ENCODE measurements around the gene STARD7. TPM values are rescaled to one million over a fixed set of nuclear protein-coding genes. Genes with fewer than 3 reads are reported as not detected.

The STARD7 gene
- total and polyA plus RNA-seq, 2 experiments from 2014 or later: 72.2 to 222 TPM

DNA sequence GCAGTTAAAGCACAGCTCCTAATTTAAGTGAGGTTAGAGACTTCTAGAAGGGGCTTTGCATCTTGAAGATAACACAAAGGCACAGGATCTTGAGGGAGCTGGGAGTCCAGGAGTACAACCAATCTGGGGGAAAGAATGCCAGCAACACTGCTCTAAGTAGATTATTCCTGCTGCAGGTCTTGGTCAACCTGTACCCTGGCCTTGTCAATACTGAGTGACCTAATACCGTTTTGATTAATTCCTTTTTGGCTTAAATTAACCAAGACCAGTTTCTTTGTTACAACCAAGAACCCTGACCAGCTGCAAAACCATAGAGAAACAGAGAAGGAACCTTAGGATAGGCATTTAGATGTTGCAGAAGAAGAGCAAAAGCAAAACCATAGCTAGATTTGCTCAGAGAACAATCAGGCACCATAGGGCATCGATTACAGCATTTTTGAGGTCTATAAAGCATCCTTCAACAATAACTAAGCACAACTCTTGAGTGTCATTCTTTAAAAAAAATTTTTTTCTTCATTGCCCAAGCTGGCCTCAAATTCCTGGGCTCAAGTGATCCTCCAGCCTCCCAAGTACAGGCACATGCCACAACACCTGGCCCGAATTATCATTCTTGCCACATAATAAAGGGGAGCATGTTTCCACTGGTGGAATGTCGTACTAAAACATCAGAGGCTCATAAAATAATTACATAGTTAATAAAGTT lies 6.3 kb downstream of the STARD7 start:
- H3K4me1 Mint-ChIP-seq: peaks cover 65% of the 10 kb centered on the region
- DNase-seq (ENCODE audit: low spot score) (no peak), ATAC-seq (no peak)
- Histone ChIP-seq H4K20me1 (replicated peaks; ENCODE audit: insufficient read depth) (peaks cover 87% of the 10 kb centered on the region), H3K36me3 (ENCODE audit: insufficient read depth) (no peaks in the 10 kb centered on the region), H3F3A (replicated peaks; ENCODE audit: low read depth) (no peaks in the 10 kb centered on the region), H3K79me2 (replicated peaks; ENCODE audit: insufficient read depth) (peaks cover 100% of the 10 kb centered on the region), H3K9me2 (ENCODE audit: insufficient read depth) (no peaks in the 10 kb centered on the region), H2AFZ (no peak overlapping the region), H3K27ac (ENCODE audit: low read depth) (no peak overlapping the region), H3K27me3 (ENCODE audit: insufficient read depth) (no peaks in the 10 kb centered on the region), H3K4me2 (no peak overlapping the region), H3K4me3 (no peak overlapping the region), H3K4me1 (ENCODE audit: insufficient read depth) (peaks cover 45% of the 10 kb centered on the region)
- H3K27me3 Mint-ChIP-seq (ENCODE audit: insufficient read depth, low read depth, poor library complexity): peaks cover 3% of the 10 kb centered on the region
- H3K36me3 Mint-ChIP-seq (ENCODE audit: low read depth): peaks cover 12% of the 10 kb centered on the region; the same call in 2 of the 3 replicates
- TF ChIP-seq POLR2AphosphoS5 (IDR thresholded peaks at IDR 0.05; ENCODE audit: low read depth) (no peak), ZNF114 (CRISPR knock-in tag; IDR thresholded peaks at IDR 0.05) (no peak)
- TF ChIP-seq, protein P1, sequence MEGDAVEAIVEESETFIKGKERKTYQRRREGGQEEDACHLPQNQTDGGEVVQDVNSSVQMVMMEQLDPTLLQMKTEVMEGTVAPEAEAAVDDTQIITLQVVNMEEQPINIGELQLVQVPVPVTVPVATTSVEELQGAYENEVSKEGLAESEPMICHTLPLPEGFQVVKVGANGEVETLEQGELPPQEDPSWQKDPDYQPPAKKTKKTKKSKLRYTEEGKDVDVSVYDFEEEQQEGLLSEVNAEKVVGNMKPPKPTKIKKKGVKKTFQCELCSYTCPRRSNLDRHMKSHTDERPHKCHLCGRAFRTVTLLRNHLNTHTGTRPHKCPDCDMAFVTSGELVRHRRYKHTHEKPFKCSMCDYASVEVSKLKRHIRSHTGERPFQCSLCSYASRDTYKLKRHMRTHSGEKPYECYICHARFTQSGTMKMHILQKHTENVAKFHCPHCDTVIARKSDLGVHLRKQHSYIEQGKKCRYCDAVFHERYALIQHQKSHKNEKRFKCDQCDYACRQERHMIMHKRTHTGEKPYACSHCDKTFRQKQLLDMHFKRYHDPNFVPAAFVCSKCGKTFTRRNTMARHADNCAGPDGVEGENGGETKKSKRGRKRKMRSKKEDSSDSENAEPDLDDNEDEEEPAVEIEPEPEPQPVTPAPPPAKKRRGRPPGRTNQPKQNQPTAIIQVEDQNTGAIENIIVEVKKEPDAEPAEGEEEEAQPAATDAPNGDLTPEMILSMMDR (conservative IDR thresholded peaks at IDR 0.05; ENCODE audit: low read depth in 2 of 2): no peak
- no peak overlapping the region for H3K4me3 Mint-ChIP-seq
- H3K27ac Mint-ChIP-seq: no peak overlapping the region
- H3K9me3 Mint-ChIP-seq: no peaks in the 10 kb centered on the region

DNA sequence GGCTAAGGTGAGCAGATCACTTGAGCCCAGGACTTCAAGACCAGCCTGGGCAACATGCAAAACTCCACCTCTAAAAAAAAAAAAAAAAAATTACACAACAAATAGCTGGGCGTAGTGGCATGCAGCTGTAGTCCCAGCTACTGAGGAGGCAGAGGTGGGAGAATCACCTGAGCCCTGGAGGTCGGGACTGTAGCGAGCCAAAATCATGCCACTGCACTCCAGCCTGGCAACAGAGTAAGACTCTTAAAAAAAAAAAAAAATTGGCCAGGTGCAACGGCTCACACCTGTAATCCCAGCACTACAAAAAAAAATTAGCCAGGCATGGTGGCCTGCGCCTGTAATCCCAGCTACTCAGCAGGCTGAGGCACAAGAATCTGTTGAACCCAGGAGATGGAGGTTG lies 7.3 kb downstream of the STARD7 start:
- no peaks in the 10 kb centered on the region for H3K9me2 ChIP-seq (ENCODE audit: insufficient read depth)
- DNase-seq (ENCODE audit: low spot score) (no peak), ATAC-seq (peak; percentile 26; the same call in 2 of the 3 replicates)
- H2AFZ ChIP-seq: no peak overlapping the region
- no peak overlapping the region for H3K27ac Mint-ChIP-seq
- peaks cover 3% of the 10 kb centered on the region for H3K27me3 Mint-ChIP-seq (ENCODE audit: insufficient read depth, low read depth, poor library complexity)
- H3K4me3 ChIP-seq: no peak overlapping the region
- no peak overlapping the region for H3K4me3 Mint-ChIP-seq
- no peak overlapping the region for H3K4me2 ChIP-seq
- H3K27ac ChIP-seq (ENCODE audit: low read depth): no peak overlapping the region
- peaks cover 37% of the 10 kb centered on the region for H3K4me1 ChIP-seq (ENCODE audit: insufficient read depth)
- H3K9me3 Mint-ChIP-seq: no peaks in the 10 kb centered on the region
- TF ChIP-seq, protein P2, sequence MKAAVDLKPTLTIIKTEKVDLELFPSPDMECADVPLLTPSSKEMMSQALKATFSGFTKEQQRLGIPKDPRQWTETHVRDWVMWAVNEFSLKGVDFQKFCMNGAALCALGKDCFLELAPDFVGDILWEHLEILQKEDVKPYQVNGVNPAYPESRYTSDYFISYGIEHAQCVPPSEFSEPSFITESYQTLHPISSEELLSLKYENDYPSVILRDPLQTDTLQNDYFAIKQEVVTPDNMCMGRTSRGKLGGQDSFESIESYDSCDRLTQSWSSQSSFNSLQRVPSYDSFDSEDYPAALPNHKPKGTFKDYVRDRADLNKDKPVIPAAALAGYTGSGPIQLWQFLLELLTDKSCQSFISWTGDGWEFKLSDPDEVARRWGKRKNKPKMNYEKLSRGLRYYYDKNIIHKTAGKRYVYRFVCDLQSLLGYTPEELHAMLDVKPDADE (IDR thresholded peaks at IDR 0.05): no peak
- TF ChIP-seq POLR2AphosphoS5 (IDR thresholded peaks at IDR 0.05; ENCODE audit: low read depth) (no peak), JUNB (IDR thresholded peaks at IDR 0.05; ENCODE audit: unreplicated experiment) (no peak), NANOG (IDR thresholded peaks at IDR 0.05; ENCODE audit: borderline replicate concordance) (no peak)
- TF ChIP-seq, protein P3, sequence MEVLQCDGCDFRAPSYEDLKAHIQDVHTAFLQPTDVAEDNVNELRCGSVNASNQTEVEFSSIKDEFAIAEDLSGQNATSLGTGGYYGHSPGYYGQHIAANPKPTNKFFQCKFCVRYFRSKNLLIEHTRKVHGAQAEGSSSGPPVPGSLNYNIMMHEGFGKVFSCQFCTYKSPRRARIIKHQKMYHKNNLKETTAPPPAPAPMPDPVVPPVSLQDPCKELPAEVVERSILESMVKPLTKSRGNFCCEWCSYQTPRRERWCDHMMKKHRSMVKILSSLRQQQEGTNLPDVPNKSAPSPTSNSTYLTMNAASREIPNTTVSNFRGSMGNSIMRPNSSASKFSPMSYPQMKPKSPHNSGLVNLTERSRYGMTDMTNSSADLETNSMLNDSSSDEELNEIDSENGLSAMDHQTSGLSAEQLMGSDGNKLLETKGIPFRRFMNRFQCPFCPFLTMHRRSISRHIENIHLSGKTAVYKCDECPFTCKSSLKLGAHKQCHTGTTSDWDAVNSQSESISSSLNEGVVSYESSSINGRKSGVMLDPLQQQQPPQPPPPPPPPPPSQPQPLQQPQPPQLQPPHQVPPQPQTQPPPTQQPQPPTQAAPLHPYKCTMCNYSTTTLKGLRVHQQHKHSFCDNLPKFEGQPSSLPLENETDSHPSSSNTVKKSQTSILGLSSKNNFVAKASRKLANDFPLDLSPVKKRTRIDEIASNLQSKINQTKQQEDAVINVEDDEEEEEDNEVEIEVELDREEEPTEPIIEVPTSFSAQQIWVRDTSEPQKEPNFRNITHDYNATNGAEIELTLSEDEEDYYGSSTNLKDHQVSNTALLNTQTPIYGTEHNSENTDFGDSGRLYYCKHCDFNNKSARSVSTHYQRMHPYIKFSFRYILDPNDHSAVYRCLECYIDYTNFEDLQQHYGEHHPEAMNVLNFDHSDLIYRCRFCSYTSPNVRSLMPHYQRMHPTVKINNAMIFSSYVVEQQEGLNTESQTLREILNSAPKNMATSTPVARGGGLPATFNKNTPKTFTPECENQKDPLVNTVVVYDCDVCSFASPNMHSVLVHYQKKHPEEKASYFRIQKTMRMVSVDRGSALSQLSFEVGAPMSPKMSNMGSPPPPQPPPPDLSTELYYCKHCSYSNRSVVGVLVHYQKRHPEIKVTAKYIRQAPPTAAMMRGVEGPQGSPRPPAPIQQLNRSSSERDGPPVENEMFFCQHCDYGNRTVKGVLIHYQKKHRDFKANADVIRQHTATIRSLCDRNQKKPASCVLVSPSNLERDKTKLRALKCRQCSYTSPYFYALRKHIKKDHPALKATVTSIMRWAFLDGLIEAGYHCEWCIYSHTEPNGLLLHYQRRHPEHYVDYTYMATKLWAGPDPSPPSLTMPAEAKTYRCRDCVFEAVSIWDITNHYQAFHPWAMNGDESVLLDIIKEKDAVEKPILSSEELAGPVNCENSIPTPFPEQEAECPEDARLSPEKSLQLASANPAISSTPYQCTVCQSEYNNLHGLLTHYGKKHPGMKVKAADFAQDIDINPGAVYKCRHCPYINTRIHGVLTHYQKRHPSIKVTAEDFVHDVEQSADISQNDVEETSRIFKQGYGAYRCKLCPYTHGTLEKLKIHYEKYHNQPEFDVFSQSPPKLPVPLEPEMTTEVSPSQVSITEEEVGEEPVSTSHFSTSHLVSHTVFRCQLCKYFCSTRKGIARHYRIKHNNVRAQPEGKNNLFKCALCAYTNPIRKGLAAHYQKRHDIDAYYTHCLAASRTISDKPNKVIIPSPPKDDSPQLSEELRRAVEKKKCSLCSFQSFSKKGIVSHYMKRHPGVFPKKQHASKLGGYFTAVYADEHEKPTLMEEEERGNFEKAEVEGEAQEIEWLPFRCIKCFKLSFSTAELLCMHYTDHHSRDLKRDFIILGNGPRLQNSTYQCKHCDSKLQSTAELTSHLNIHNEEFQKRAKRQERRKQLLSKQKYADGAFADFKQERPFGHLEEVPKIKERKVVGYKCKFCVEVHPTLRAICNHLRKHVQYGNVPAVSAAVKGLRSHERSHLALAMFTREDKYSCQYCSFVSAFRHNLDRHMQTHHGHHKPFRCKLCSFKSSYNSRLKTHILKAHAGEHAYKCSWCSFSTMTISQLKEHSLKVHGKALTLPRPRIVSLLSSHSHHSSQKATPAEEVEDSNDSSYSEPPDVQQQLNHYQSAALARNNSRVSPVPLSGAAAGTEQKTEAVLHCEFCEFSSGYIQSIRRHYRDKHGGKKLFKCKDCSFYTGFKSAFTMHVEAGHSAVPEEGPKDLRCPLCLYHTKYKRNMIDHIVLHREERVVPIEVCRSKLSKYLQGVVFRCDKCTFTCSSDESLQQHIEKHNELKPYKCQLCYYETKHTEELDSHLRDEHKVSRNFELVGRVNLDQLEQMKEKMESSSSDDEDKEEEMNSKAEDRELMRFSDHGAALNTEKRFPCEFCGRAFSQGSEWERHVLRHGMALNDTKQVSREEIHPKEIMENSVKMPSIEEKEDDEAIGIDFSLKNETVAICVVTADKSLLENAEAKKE (CRISPR knock-in tag; IDR thresholded peaks at IDR 0.05): no peak
- no peaks in the 10 kb centered on the region for H3F3A ChIP-seq (replicated peaks; ENCODE audit: low read depth)
- H4K20me1 ChIP-seq (replicated peaks; ENCODE audit: insufficient read depth): peaks cover 81% of the 10 kb centered on the region
- H3K36me3 Mint-ChIP-seq (ENCODE audit: low read depth): peaks cover 5% of the 10 kb centered on the region; the same call in 2 of the 3 replicates
- H3K79me2 ChIP-seq (replicated peaks; ENCODE audit: insufficient read depth): peaks cover 100% of the 10 kb centered on the region
- H3K27me3 ChIP-seq (ENCODE audit: insufficient read depth): no peaks in the 10 kb centered on the region
- no peaks in the 10 kb centered on the region for H3K36me3 ChIP-seq (ENCODE audit: insufficient read depth)
- peaks cover 58% of the 10 kb centered on the region for H3K4me1 Mint-ChIP-seq
